Right renal pelvis (tissue), 4 donors: Measurements from ENCODE around the gene AXIN2. TPM values are rescaled to one million over a fixed set of nuclear protein-coding genes. Genes with fewer than 3 reads are reported as not detected.
"Not testable (repeated sequence)": the region's sequence is repeated elsewhere in the genome, so short reads cannot be mapped to it uniquely, and the experiment has no call there.

ENCODE experiments used
- DNase-seq, 4 donors: peaks; one replicate each; pipeline ENCODE4 v3.0.0-alpha.2; 2013; ENCODE audit warnings: low read depth in 4 of 4, low spot score in 3 of 4, missing footprints in 1 of 4
- polyA plus RNA-seq, 4 donors: library from polyadenylated mRNA; unstranded; fragments of 120-200 nt; gene quantifications; one replicate each; pipeline ENCODE4 v1.2.1, GENCODE V29; 2013; ENCODE audit not compliant: insufficient read length in 4 of 4

The AXIN2 gene
- polyA plus RNA-seq, 4 donors: 21.5 to 23.8 (median 22.5) TPM

- DNase-seq: no peak
These were observed 37.4 kb downstream of the AXIN2 start for GRCh38 chr17:65523853-65524664.

GRCh38 chr17:65523411-65523810 lies 38.0 kb downstream of the AXIN2 start:
- no peak for DNase-seq

- DNase-seq: no peak
These were observed 38.6 kb downstream of the AXIN2 start for GRCh38 chr17:65522751-65523404.

GRCh38 chr17:65519462-65519861 lies 42.0 kb downstream of the AXIN2 start:
- no peak for DNase-seq

- DNase-seq: no peak
These were observed 43.2 kb downstream of the AXIN2 start for GRCh38 chr17:65518256-65518655.

- DNase-seq: peak in 2 of 4 donors; percentile 70 to 74
These were observed 45.2 kb downstream of the AXIN2 start for GRCh38 chr17:65515959-65516948.

GRCh38 chr17:65515512-65515911 lies 45.9 kb downstream of the AXIN2 start:
- no peak for DNase-seq

- DNase-seq: no peak
These were observed 46.9 kb downstream of the AXIN2 start for GRCh38 chr17:65514541-65514940.

- DNase-seq: no peak
These were observed 47.4 kb downstream of the AXIN2 start for GRCh38 chr17:65514082-65514481.

- DNase-seq: no peak
These were observed 50.1 kb downstream of the AXIN2 start for GRCh38 chr17:65511316-65511715.

GRCh38 chr17:65509032-65509431 lies 52.4 kb downstream of the AXIN2 start:
- no peak for DNase-seq

GRCh38 chr17:65504673-65505072 lies 56.8 kb downstream of the AXIN2 start:
- not testable (repeated sequence) for DNase-seq

- DNase-seq: no peak
These were observed 57.3 kb downstream of the AXIN2 start for GRCh38 chr17:65504141-65504540.

- no peak for DNase-seq
These were observed 57.9 kb downstream of the AXIN2 start for GRCh38 chr17:65503557-65503956.

GRCh38 chr17:65498816-65499215 lies 62.6 kb downstream of the AXIN2 start:
- DNase-seq: no peak

- DNase-seq: no peak
These were observed 64.6 kb downstream of the AXIN2 start for GRCh38 chr17:65496801-65497200.

- DNase-seq: no peak
These were observed 66.1 kb downstream of the AXIN2 start for GRCh38 chr17:65495122-65496055.

- DNase-seq: peak; percentile 7 to 42 (median 38)
These were observed 71.9 kb downstream of the AXIN2 start for GRCh38 chr17:65489413-65490155.

GRCh38 chr17:65488665-65489064 lies 72.8 kb downstream of the AXIN2 start:
- DNase-seq: no peak
